NCI-H345 treated with DMSO at 0.1 percent for 48 hours (cell line): Measurements from ENCODE around the gene PTGFRN.

Source experiments
- DNase-seq: peaks from one replicate; lab custom pipeline; 2025; ENCODE audit not compliant: unreplicated experiment; lab: John Stamatoyannopoulos, UW

The PTGFRN gene

DNA sequence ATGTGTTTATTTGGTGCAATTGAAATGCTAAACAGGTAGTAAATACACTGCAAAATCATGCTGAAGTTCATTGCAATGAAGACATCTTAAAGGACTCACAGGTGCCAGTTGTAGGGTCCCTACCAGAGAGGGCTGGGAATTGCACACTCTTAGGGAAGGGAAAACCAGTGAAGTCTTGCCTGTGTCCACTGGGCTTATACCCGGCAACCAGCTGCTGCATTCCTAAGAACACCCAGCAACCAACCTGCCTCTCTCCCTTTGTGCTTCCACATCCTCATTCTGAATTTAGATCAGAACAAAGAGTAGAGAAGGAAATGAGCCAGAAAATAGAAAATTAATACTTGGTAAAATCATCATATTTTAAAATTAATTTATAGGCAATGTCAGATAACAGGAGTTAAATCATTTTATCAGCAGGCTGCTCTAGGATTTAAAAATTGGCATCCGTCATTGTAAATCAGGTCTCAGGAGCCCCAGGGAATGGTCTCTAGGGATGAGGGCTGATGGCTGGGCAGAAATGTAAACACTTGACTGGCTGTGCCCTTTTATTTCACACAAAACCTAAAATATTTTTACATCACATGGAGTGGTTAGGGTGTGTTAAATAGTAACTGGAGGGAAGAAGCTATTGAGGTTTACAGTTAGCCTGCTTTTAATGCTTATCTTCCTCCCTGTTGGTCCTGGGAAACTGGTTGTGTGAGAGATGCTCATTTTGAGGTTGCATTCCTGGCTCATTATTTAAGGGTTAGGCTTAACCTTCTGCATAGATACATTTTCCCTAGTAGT is 31.3 kb downstream of the PTGFRN start:
- DNase-seq, result peak; percentile 85

DNA sequence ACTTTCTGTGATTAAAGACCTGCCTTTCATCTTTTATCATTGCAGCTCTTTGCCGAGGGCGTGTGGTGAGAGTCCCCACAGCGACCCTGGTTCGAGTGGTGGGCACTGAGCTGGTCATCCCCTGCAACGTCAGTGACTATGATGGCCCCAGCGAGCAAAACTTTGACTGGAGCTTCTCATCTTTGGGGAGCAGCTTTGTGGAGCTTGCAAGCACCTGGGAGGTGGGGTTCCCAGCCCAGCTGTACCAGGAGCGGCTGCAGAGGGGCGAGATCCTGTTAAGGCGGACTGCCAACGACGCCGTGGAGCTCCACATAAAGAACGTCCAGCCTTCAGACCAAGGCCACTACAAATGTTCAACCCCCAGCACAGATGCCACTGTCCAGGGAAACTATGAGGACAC is 32.0 kb downstream of the PTGFRN start:
- DNase-seq, result no peak

DNA sequence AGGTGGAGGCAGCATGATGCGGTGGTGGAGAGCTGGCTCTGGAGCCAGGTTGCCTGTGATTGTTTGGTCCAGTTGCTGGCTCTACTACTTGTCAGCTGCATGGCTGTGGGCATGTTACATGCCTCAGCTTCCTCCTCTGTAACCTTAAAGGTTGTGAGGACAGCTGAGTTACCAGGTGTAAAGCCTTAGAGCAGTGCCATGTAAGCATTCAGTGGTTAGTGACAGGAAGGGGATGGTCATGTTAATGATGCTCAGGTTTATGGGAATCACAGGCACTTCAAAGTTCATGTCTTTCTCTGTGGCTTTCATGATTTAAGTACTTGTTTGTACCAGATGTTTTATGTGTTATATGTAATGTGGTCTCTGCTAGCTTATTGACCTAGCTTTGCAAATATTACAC is 32.6 kb downstream of the PTGFRN start:
- no peak for DNase-seq

DNA sequence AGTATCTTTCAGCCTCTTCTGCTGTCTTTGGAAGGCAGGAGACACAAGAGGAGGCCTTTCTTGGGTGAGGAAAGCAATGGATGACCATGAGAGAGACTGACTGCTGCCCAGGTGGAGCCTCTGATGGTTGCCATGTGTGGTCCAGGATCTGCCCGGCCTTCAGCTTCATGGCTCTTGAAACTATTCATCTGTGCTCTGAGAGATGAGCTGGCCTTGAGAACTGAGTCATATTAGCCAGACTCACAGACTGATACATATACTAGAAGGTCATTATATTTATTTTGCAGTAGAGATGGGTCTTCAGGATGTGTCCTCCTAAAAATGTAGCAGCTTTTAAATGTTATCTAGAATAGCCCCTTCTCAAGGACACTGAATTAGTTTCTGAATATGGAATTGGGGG is 33.7 kb downstream of the PTGFRN start:
- DNase-seq, result no peak

DNA sequence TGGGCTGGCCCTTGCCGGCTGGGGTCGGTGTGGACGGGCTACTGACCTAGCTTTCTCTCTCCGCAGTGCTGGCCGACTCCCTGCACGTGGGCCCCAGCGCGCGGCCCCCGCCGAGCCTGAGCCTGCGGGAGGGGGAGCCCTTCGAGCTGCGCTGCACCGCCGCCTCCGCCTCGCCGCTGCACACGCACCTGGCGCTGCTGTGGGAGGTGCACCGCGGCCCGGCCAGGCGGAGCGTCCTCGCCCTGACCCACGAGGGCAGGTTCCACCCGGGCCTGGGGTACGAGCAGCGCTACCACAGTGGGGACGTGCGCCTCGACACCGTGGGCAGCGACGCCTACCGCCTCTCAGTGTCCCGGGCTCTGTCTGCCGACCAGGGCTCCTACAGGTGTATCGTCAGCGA is 34.9 kb downstream of the PTGFRN start:
- DNase-seq, result no peak

DNA sequence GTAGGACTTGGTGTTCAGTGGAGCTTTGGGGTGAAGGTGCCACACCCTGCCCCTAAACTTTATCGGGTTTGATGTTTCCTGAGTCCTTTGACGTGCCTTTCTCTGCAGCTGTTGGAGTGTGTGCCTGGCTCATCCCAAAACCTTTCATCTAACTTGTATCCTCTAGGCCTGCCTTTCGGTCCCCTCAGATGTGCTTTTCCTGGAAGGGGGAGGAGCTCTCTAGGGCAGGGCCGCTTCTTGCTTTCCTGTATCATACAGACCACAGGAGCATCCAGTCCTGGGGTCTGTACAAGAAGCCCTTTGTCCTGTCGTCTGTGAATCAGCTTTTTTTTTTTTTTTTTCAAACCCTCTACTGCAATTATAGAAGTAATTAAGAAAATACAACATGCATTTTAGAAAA is 35.7 kb downstream of the PTGFRN start:
- DNase-seq, result no peak

DNA sequence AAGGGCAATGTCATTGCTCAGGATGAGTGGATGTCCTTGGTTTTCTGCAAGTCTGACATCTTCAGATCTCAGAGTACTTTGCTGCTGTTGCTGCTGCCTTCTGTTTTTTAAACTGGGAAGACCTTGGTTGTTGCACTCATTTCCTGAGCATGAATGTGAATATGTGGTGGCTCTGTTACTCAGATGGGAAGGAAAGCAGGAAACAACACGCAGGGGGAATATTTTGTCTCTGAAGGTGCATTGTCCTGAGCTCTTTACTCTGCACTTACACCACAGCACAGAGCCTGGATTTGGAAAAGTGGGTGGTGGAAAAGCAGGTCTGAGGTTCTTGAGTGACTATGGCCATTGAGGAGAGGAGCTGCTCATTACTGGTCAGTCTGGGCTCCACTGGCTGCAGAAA is 36.3 kb downstream of the PTGFRN start:
- DNase-seq, result no peak

DNA sequence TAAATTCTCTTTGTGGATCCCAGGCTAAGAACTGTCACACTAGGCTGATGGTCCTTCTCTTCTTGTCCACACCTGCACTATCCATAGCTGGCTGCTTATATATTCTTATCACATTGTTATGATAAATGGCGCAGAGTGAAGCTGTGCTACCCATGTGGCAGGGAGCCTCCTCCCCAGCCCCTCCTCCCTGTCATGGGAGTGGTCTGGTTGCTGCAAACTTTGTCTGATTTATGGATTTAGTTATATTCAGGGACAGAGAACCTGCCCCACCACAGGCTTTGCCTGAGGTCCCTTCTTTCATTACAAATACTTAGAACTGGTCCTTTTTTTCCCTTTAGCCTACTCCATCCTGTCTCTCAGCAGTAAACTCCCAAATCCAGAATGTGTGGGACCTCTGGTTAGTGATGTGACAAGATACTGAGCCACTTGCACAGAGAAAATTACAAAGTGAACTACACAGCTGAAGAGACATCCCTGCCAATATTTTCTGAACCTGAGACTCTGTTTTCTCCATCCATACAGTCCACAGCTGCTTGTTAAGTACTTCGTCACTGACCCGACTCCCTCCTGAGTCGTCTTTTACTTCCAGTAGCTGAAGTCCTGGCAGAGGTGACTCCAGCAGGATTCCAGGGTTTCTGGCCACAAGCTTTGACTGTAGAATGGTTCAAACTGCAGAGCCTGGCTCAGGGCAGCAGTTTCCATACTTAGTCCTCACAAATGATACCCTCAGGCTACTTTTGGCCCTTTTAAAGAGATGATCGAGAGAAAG is 37.6 kb downstream of the PTGFRN start:
- DNase-seq, result no peak

DNA sequence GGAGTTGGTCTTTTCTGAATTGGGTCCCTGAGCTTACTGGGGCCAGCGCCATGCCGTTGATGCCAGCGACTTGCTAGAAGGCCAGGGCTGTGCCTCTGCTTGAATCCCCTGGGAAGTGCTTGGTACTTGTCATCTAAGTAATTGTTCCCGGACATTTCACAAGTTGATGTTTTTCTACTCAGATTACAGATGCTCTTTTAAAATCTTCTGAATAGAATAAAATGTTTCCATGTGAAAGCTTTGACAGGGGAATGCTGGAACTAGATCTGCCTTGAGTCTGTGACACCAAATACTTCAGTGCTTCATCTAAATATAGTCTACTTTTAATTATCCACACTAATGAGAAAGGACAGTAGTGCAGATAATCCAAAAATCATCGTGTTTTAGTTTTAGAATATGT is 38.3 kb downstream of the PTGFRN start:
- DNase-seq, result no peak

DNA sequence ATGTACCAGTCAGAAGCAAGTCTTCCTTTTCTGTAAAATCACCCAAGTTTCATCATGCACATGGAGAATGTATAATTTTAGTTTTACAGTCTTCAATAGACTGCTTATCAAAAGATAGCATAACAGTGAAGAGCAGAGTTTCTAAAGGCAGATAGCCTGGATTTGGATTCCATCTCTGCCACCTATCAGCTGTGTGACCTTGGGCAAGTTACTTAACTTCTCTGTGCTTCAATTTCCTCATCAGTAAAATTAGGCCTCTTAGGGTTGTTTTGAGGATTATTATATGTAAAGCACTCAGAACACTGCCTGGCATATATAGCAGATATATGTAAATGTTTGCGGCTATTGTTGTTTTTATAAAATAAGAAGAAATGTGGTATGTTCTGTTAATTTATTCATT is 38.9 kb downstream of the PTGFRN start:
- DNase-seq, result no peak

DNA sequence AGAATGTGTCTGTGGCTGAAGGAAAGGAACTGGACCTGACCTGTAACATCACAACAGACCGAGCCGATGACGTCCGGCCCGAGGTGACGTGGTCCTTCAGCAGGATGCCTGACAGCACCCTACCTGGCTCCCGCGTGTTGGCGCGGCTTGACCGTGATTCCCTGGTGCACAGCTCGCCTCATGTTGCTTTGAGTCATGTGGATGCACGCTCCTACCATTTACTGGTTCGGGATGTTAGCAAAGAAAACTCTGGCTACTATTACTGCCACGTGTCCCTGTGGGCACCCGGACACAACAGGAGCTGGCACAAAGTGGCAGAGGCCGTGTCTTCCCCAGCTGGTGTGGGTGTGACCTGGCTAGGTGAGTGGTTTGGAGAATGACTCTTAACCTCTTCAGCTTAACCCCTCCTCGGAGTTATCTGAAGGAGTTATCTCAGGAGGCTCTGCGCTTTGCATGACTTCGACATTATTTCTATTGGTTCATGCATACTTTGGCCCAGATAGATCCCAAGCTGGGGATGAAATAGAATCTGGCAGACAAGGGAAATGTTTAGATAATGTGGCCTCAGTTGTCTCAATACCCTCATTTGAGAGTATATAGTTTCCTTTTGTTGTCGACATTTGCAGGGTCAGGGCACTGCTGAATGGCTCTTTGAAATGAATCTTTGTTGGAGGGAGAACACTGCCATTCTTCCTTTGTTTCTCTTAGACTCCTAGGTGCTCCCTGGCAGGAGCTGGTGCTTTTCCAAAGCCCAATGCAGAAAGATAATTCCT is 39.7 kb downstream of the PTGFRN start:
- DNase-seq, result no peak

DNA sequence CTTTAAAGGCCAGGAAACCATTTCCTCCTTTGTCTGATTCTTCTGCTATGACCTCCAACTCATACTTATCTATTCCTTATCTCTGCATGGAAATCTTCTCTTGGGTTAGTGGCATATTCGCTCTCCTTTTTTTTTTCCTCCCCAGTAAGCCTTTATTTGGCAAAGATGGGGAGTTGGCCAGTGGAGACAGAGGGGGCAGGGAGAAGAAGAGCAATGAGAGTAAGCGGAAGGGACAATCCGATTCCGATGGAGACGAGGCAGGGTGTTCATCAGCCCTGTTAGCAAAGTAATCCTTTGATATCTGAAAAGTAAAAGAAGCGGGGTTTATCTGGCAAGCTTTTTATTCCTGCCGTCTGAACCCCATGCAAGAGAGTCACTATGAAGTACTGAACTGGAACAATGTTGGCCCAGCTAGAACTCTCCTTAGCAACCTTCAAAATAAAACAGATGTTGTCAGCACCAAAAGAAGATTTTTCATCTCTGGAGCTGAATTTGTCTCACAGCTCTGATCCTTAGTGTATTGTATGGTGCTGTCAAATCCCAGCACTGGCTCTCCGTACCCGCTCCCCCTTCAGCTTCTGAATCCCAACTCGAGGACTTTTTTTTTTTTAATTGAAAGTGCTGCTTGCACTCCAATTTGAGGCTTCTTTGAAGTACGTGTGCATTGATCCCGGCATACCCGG is 40.9 kb downstream of the PTGFRN start:
- DNase-seq, result no peak

DNA sequence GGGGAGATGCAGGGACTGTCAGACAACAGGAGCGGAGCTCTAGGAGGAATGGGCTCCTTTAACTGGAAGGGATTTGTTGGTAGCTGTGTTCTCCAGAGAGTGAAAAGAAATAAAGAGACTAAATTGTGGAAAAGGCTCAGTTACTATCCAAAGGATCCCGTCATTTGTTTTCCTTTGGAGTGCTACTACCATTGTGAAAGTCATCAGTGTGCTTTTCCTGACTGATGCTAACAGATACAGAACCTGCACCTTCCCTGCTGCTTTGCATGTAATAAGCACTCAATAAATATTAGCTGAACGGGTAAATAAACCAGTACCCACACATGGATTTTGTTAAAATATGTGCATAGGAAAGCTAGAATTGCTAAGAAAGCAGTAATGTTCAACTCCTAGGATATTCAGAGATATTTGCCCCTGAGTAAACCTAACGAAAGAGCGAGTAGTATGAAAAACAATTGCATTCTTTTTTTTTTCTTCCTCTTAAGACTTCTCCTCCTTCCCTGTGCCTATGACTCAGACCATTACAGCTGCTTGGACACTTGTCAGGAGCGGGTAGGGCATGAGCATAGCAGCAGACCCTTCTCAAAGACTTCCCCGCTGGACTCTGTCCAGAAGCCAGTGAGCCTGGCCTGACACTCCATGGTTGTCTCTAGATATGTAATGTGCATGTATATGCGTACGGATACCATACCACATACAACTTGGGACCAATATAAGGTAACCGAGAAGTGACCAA is 41.7 kb downstream of the PTGFRN start:
- DNase-seq, result no peak

DNA sequence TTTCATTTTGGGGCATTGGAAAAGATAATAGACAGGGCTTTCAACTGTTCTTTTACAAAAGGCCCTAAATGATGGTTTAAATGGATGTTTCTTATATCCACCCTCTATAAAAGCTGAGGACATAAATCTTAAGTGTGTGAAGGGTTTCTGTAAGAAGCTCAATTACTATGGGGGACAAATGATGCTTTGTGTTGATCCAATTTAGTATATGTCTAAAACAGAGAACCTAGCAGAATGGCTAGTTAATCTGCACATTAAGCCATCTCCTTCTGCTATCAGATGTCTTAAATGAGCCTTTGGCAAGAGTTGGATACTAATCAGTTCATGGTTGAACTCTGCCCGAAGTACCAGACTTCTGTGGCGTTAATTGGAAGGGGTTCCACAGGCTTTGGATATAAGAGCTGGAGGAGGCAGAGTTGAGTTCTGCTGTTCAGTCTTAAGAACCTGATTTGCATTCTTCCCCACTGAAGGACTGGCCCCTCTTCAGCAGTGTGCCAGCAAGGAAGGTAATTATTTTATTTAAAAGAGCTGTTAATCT is 43.1 kb downstream of the PTGFRN start:
- DNase-seq, result no peak

DNA sequence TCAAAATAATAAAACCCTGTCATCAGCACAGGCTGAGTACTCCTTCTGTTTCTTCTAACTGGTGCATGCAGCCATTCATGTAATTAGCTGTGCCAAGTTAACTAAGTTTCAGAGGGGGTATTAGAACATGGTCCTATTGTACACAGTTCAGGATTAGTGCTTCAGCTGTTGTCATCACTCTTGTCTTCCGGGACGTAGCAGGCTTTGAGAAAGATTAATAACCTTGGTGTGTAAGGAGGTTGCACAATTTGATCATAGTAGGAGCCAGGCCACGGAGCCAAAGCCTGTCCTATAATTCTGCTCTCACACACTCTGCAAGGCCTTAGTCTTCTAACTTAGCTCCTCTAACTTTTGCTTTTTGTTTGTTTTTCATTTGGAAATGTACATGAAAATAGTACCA is 44.7 kb downstream of the PTGFRN start:
- no peak for DNase-seq

DNA sequence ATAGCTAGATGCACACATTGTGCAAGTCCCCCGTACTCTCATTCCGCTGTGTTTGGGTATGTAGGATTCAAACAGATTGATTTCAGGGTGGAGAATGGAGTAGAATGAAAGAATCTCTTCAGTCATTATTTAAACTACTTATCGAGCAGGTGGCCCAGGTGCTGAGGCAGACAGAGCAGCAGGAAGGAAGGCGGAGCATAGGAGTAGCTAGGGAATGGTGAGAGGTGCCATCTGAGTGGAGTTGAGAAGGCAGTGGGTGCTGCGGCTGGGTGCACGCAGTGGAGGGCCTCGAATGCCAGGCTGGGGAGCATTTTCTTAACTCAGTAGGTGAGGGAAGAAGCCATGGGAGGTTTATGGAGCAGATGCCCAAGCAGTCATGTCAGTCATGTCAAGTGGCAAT is 46.7 kb downstream of the PTGFRN start:
- peak; percentile 88 for DNase-seq

DNA sequence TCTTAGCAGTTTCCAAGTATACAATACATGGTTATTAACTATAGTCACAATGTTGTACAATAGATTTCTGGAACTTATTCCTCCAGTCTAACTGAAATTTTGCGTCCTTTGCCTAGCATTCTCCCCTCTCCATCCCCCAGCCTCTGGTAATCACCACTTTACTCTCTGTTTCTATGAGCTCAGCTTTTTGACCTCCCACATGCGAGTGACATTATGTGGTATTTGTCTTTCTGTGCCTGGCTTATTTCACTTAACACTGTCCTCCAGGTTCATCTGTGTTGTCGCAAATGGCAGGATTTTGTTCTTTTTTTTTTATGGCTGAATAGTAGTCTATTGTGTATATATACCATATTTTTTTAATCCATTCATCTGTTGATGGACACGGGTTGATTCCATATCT is 47.9 kb downstream of the PTGFRN start:
- DNase-seq, result no peak

DNA sequence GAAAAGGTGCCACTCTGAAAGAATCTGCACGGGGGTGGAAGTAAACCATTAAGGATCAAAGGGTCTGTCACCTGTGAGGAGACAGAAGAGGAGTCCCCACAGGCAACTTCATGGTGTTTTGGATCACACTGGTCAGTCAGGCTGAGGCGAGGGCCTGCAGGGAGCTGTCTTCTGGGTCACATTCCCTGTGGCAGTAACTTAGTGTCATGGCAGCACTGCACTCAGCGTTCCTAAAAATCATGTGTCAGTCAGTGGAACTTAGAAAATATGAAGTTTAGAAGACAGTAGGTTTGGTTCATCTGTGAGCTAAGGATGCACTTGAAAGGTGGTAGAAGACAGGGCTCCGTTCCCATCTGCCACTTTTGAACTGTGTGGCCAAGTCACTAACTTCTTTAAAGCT is 48.4 kb downstream of the PTGFRN start:
- DNase-seq, result no peak

DNA sequence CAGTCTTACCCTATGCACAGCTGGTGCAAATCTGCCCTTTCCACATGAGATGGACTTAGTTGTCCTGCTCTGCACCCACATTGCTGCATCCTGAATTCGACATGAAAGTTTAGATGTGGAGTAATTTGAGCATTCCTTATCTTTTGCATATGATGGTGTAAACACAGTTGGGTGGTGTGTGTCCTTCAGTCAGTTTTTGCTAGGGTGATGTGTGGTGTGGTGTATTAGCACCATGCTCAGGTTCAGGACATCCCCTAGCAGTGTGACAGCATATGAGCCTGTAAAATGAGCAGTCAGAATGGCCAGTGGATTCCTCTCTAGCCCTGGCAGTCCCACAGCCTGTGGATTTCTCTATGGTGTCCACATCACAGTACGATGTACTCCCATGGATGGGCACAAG is 49.3 kb downstream of the PTGFRN start:
- no peak for DNase-seq

DNA sequence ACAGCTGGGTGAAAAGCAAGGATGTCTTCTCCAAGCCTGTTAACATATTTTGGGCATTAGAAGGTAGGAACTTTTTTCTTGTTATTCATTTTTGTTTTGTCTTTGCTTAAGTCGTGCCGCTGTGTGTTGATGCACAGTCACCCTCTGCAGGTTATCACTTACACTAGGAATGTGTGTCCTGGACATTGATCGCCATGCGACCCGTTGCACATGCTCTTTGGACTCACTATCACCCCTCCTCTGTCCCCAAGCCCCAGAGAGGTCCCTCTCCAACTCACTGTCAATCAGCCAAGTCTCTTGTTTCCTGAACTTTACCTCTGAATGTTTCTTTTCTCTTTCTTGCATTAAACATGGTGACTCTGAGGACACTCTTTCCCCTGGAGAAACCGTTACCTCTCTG is 51.9 kb downstream of the PTGFRN start:
- no peak for DNase-seq
